Stimulated activated CD4-positive, alpha-beta T cell treated with anti-CD3 and anti-CD28 coated beads, Interleukin-4, amount 100 ng/mL, for 1 hour (primary cell): ENCODE results near the gene SLFN5.
"Not testable (repeated sequence)": the region's sequence is repeated elsewhere in the genome, so short reads cannot be mapped to it uniquely, and the experiment has no call there.

ENCODE experiments used
- DNase-seq: peaks from one replicate; pipeline ENCODE4 v3.0.0-alpha.2; 2020

The SLFN5 gene

GRCh38 chr17:35294756-35295155, 51.9 kb downstream of the SLFN5 start:
- no peak for DNase-seq

GRCh38 chr17:35295686-35296085, 52.8 kb downstream of the SLFN5 start:
- no peak for DNase-seq

GRCh38 chr17:35297666-35298065, 54.8 kb downstream of the SLFN5 start:
- no peak for DNase-seq

- no peak for DNase-seq
Measured at GRCh38 chr17:35298639-35299038, 55.8 kb downstream of the SLFN5 start.

GRCh38 chr17:35299135-35299534, 56.3 kb downstream of the SLFN5 start:
- no peak for DNase-seq

GRCh38 chr17:35309345-35309744, 66.5 kb downstream of the SLFN5 start:
- DNase-seq = not testable (repeated sequence)

GRCh38 chr17:35312346-35312745, 69.5 kb downstream of the SLFN5 start:
- no peak for DNase-seq

- DNase-seq = peak; percentile 60
Measured at GRCh38 chr17:35312790-35313711, 70.2 kb downstream of the SLFN5 start.

GRCh38 chr17:35313875-35314409, 71.1 kb downstream of the SLFN5 start:
- peak; percentile 5 for DNase-seq

GRCh38 chr17:35314415-35315216, 71.7 kb downstream of the SLFN5 start:
- no peak for DNase-seq

- no peak for DNase-seq
Measured at GRCh38 chr17:35315283-35315682, 72.4 kb downstream of the SLFN5 start.

- DNase-seq = no peak
Measured at GRCh38 chr17:35315971-35316370, 73.1 kb downstream of the SLFN5 start.

- no peak for DNase-seq
Measured at GRCh38 chr17:35322749-35323148, 79.9 kb downstream of the SLFN5 start.
